HepG2 (cell line): ENCODE measurements around the gene NPW. TPM values are rescaled to one million over a fixed set of nuclear protein-coding genes. Genes with fewer than 3 reads are reported as not detected.

ENCODE experiments used
- EED ChIP-seq: sonication (generic); formaldehyde crosslinking; IDR thresholded peaks from 2 replicates; pipeline ENCODE4 v1.5.0; 2020; ENCODE audit warnings: mild to moderate bottlenecking, missing genetic modification reagents
- FOSL2 ChIP-seq: sonication (generic); formaldehyde crosslinking; IDR thresholded peaks from 2 replicates; pipeline ENCODE4 v1.4.0; 2020; ENCODE audit warnings: missing genetic modification reagents
- MAFF ChIP-seq: IDR thresholded peaks from 2 replicates; pipeline ENCODE4 v1.6.1; 2011; ENCODE audit warnings: low read depth, low read length, improper control_type of control experiment
- MED1 ChIP-seq: sonication (generic); formaldehyde crosslinking; IDR thresholded peaks from 2 replicates; pipeline ENCODE4 v1.4.0; 2020; ENCODE audit warnings: missing genetic modification reagents
- MIXL1 ChIP-seq: IDR thresholded peaks from 2 replicates; pipeline ENCODE4 v1.6.1; 2016
- MXD4 ChIP-seq: IDR thresholded peaks from 2 replicates; pipeline ENCODE4 v1.6.1; 2016; ENCODE audit warnings: mild to moderate bottlenecking, missing biosample characterization, missing genetic modification reagents
- PREB ChIP-seq: sonication (generic); formaldehyde crosslinking; IDR thresholded peaks from 2 replicates; pipeline ENCODE4 v1.4.0; 2020; ENCODE audit warnings: missing genetic modification reagents
- RFXAP ChIP-seq: sonication (generic); formaldehyde crosslinking; IDR thresholded peaks from 2 replicates; pipeline ENCODE4 v1.4.0; 2020; ENCODE audit warnings: missing genetic modification reagents, borderline replicate concordance
- SMARCE1 ChIP-seq: fragments of 450-650 bp; IDR thresholded peaks from 2 replicates; pipeline ENCODE4 v1.6.1; 2017; ENCODE audit warnings: borderline replicate concordance
- ZBTB10 ChIP-seq: sonication (generic); formaldehyde crosslinking; IDR thresholded peaks from 2 replicates; pipeline ENCODE4 v1.4.0; 2020; ENCODE audit warnings: missing genetic modification reagents, borderline replicate concordance
- ZBTB3 ChIP-seq: sonication (generic); formaldehyde crosslinking; IDR thresholded peaks from 2 replicates; pipeline ENCODE4 v1.4.0; 2020; ENCODE audit warnings: low read depth, mild to moderate bottlenecking, moderate library complexity, missing genetic modification reagents, borderline replicate concordance
- ZC3H13 ChIP-seq: sonication (generic); formaldehyde crosslinking; IDR thresholded peaks from 2 replicates; pipeline ENCODE4 v1.8.1; 2023; ENCODE audit warnings: mild to moderate bottlenecking, missing genetic modification reagents, moderate library complexity
- ZFP62 ChIP-seq: sonication (generic); formaldehyde crosslinking; IDR thresholded peaks from 2 replicates; pipeline ENCODE4 v1.4.0; 2020; ENCODE audit warnings: missing genetic modification reagents
- ZNF235 ChIP-seq: sonication (generic); formaldehyde crosslinking; IDR thresholded peaks from 2 replicates; pipeline ENCODE4 v1.8.1; 2023; ENCODE audit warnings: mild to moderate bottlenecking, missing genetic modification reagents, borderline replicate concordance
- ZNF549 ChIP-seq: sonication (generic); formaldehyde crosslinking; IDR thresholded peaks from 2 replicates; pipeline ENCODE4 v1.5.0; 2020; ENCODE audit warnings: missing genetic modification reagents
- ZNF780A ChIP-seq: sonication (generic); formaldehyde crosslinking; IDR thresholded peaks from 2 replicates; pipeline ENCODE4 v1.8.0; 2022; ENCODE audit warnings: mild to moderate bottlenecking, missing genetic modification reagents, moderate library complexity
- polyA plus RNA-seq, 8 experiments: library from polyadenylated mRNA; depleted of rRNA in 3 of 8; stranded (reverse) in 7 of 8; unstranded in 1 of 8; fragments of >200 nt; fragmentation: Illumina TruSeq in 4 of 8; extraction: Trizol in 4 of 8; gene quantifications; 2 replicates each; pipeline versions ENCODE4 v1.2.1 to v1.2.3, GENCODE V29; 2011 to 2016; ENCODE audit warnings: low read depth in 4 of 8, missing spikeins in 1 of 8, mixed read lengths in 1 of 8; ENCODE audit not compliant: insufficient read depth in 1 of 8
- total RNA-seq, 5 experiments: library from RNA; depleted of rRNA; stranded (reverse); fragments of >200 nt; fragmentation: Illumina TruSeq; extraction: Trizol; gene quantifications; 2 replicates each; pipeline ENCODE4 v1.2.3, GENCODE V29; 2016; ENCODE audit warnings: low read depth in 1 of 5
- TF ChIP-seq, protein P1 (sequence below): sonication (generic); formaldehyde crosslinking; IDR thresholded peaks from 2 replicates; pipeline ENCODE4 v1.4.0; 2020; ENCODE audit warnings: low read depth, mild to moderate bottlenecking, missing genetic modification reagents
- TF ChIP-seq, protein P2 (sequence below): sonication (generic); formaldehyde crosslinking; IDR thresholded peaks from 2 replicates; pipeline ENCODE4 v1.9.0; 2021; ENCODE audit warnings: missing genetic modification reagents, borderline replicate concordance
- TF ChIP-seq, protein P3 (sequence below): sonication (generic); formaldehyde crosslinking; IDR thresholded peaks from 2 replicates; pipeline ENCODE4 v1.4.0; 2020; ENCODE audit warnings: missing genetic modification reagents; ENCODE audit errors: not compliant biosample characterization

NPW gene
- total and polyA plus RNA-seq, 2 of the 13 experiments (the other 11 are each of a cell fraction or from before 2014, with no cell fraction given): 0.24 to 0.97 TPM

- no peak for TF ChIP-seq MAFF
- TF ChIP-seq ZC3H13 (CRISPR knock-in tag): no peak
- TF ChIP-seq ZNF549 (CRISPR knock-in tag): no peak
- TF ChIP-seq FOSL2 (CRISPR knock-in tag): no peak
- TF ChIP-seq ZBTB10 (CRISPR knock-in tag): no peak
- no peak for TF ChIP-seq MIXL1 (CRISPR knock-in tag)
- no peak for TF ChIP-seq SMARCE1
- no peak for TF ChIP-seq ZFP62 (CRISPR knock-in tag)
- TF ChIP-seq EED (CRISPR knock-in tag): no peak
- TF ChIP-seq ZNF235 (CRISPR knock-in tag): no peak
- TF ChIP-seq MED1 (CRISPR knock-in tag): no peak
- TF ChIP-seq, protein P1, sequence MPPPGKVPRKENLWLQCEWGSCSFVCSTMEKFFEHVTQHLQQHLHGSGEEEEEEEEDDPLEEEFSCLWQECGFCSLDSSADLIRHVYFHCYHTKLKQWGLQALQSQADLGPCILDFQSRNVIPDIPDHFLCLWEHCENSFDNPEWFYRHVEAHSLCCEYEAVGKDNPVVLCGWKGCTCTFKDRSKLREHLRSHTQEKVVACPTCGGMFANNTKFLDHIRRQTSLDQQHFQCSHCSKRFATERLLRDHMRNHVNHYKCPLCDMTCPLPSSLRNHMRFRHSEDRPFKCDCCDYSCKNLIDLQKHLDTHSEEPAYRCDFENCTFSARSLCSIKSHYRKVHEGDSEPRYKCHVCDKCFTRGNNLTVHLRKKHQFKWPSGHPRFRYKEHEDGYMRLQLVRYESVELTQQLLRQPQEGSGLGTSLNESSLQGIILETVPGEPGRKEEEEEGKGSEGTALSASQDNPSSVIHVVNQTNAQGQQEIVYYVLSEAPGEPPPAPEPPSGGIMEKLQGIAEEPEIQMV (CRISPR knock-in tag): no peak
- TF ChIP-seq PREB (CRISPR knock-in tag): no peak
- TF ChIP-seq ZNF780A (CRISPR knock-in tag): no peak
- TF ChIP-seq, protein P2, sequence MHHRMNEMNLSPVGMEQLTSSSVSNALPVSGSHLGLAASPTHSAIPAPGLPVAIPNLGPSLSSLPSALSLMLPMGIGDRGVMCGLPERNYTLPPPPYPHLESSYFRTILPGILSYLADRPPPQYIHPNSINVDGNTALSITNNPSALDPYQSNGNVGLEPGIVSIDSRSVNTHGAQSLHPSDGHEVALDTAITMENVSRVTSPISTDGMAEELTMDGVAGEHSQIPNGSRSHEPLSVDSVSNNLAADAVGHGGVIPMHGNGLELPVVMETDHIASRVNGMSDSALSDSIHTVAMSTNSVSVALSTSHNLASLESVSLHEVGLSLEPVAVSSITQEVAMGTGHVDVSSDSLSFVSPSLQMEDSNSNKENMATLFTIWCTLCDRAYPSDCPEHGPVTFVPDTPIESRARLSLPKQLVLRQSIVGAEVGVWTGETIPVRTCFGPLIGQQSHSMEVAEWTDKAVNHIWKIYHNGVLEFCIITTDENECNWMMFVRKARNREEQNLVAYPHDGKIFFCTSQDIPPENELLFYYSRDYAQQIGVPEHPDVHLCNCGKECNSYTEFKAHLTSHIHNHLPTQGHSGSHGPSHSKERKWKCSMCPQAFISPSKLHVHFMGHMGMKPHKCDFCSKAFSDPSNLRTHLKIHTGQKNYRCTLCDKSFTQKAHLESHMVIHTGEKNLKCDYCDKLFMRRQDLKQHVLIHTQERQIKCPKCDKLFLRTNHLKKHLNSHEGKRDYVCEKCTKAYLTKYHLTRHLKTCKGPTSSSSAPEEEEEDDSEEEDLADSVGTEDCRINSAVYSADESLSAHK (CRISPR knock-in tag): no peak
- TF ChIP-seq, protein P3, sequence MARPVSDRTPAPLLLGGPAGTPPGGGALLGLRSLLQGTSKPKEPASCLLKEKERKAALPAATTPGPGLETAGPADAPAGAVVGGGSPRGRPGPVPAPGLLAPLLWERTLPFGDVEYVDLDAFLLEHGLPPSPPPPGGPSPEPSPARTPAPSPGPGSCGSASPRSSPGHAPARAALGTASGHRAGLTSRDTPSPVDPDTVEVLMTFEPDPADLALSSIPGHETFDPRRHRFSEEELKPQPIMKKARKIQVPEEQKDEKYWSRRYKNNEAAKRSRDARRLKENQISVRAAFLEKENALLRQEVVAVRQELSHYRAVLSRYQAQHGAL (CRISPR knock-in tag): no peak
- no peak for TF ChIP-seq ZBTB3 (CRISPR knock-in tag)
- TF ChIP-seq MXD4 (CRISPR knock-in tag): no peak; the same call in 1 of the 2 replicates
- no peak for TF ChIP-seq RFXAP
Measured at GRCh38 chr16:2033057-2033908, 13.7 kb downstream of the NPW start (continued).
